SK-N-MC (cell line): ENCODE data around the gene TGFBI.

Experiments used
- DNase-seq: peaks from one replicate; pipeline ENCODE4 v3.0.0-alpha.2; 2011; ENCODE audit warnings: low read depth, low spot score
- H3K27ac ChIP-seq: fragments of 200-600 bp; sonication (generic); 2 replicates; pipeline ENCODE4 v1.5.1; 2016; ENCODE audit warnings: mixed run types
- H3K36me3 ChIP-seq: fragments of 200-600 bp; sonication (generic); 2 replicates; pipeline ENCODE4 v1.6.1; 2017; ENCODE audit warnings: antibody characterized with exemption, low read length, mixed read lengths; ENCODE audit not compliant: insufficient read depth
- H3K4me3 ChIP-seq: fragments of 200-600 bp; sonication (generic); 2 replicates; pipeline ENCODE4 v1.5.1; 2016
- H3K9ac ChIP-seq: fragments of 200-600 bp; sonication (generic); 2 replicates; pipeline ENCODE4 v1.8.0; 2017; ENCODE audit warnings: mixed run types, mixed read lengths; ENCODE audit not compliant: insufficient read length
- H3K9me3 ChIP-seq: fragments of 200-600 bp; sonication (generic); 2 replicates; pipeline ENCODE4 v1.6.1; 2017; ENCODE audit warnings: low read depth, mild to moderate bottlenecking, antibody characterized with exemption, low read length, moderate library complexity, mixed read lengths
- EZH2 ChIP-seq: fragments of 200-600 bp; sonication (generic); IDR thresholded peaks from one replicate; pipeline ENCODE4 v1.6.1; 2017; ENCODE audit warnings: antibody characterized with exemption
- FOXP2 ChIP-seq: optimal IDR thresholded peaks from 2 replicates; pipeline ENCODE3; 2011; ENCODE audit warnings: mild to moderate bottlenecking, moderate library complexity; ENCODE audit not compliant: insufficient read depth; ENCODE audit errors: extremely low read length, control extremely low read depth
- POLR2AphosphoS5 ChIP-seq: IDR thresholded peaks from 2 replicates; pipeline ENCODE4 v1.6.1; 2012; ENCODE audit warnings: mild to moderate bottlenecking, low read depth, low read length, borderline replicate concordance

Gene TGFBI

GRCh38 chr5:136054142-136055019 is 25.6 kb downstream of the TGFBI start:
- TF ChIP-seq POLR2AphosphoS5, result no peak
- TF ChIP-seq EZH2, result no peak
- no peak for TF ChIP-seq FOXP2
- Histone ChIP-seq H3K9me3 (no peaks in the 10 kb centered on the region), H3K36me3 (no peaks in the 10 kb centered on the region), H3K27ac (no peak overlapping the region), H3K9ac (no peak overlapping the region), H3K4me3 (no peak overlapping the region)
- DNase-seq, result no peak

- Histone ChIP-seq H3K9ac (no peak overlapping the region), H3K9me3 (no peaks in the 10 kb centered on the region), H3K27ac (no peak overlapping the region), H3K36me3 (no peaks in the 10 kb centered on the region), H3K4me3 (no peak overlapping the region)
- no peak for TF ChIP-seq POLR2AphosphoS5
- no peak for DNase-seq
Measured at GRCh38 chr5:136055612-136056309, 27.0 kb downstream of the TGFBI start.

GRCh38 chr5:136056336-136056735 is 27.5 kb downstream of the TGFBI start:
- TF ChIP-seq EZH2, result no peak
- no peak for TF ChIP-seq FOXP2
- TF ChIP-seq POLR2AphosphoS5, result no peak
- no peak for DNase-seq
- no peak overlapping the region for H3K4me3 ChIP-seq
- no peaks in the 10 kb centered on the region for H3K36me3 ChIP-seq
- H3K9me3 ChIP-seq, result no peaks in the 10 kb centered on the region
- no peak overlapping the region for H3K9ac ChIP-seq
- no peak overlapping the region for H3K27ac ChIP-seq

GRCh38 chr5:136056771-136057335 is 28.1 kb downstream of the TGFBI start:
- Histone ChIP-seq H3K36me3 (no peaks in the 10 kb centered on the region), H3K4me3 (no peak overlapping the region), H3K27ac (no peak overlapping the region), H3K9ac (no peak overlapping the region), H3K9me3 (no peaks in the 10 kb centered on the region)
- no peak for DNase-seq
- TF ChIP-seq POLR2AphosphoS5 (no peak), EZH2 (no peak), FOXP2 (no peak)

GRCh38 chr5:136057401-136058038 is 28.7 kb downstream of the TGFBI start:
- Histone ChIP-seq H3K4me3 (no peak overlapping the region), H3K9ac (no peak overlapping the region), H3K9me3 (no peaks in the 10 kb centered on the region), H3K36me3 (no peaks in the 10 kb centered on the region), H3K27ac (no peak overlapping the region)
- no peak for DNase-seq
- TF ChIP-seq FOXP2, result no peak
- TF ChIP-seq POLR2AphosphoS5, result no peak
- no peak for TF ChIP-seq EZH2

- no peak for TF ChIP-seq FOXP2
- TF ChIP-seq EZH2, result no peak
- TF ChIP-seq POLR2AphosphoS5, result no peak
- H3K4me3 ChIP-seq, result no peak overlapping the region
Measured at GRCh38 chr5:136058039-136058971, 29.5 kb downstream of the TGFBI start.

GRCh38 chr5:136058972-136059354 is 30.2 kb downstream of the TGFBI start:
- Histone ChIP-seq H3K9me3 (no peaks in the 10 kb centered on the region), H3K36me3 (no peaks in the 10 kb centered on the region), H3K4me3 (no peak overlapping the region), H3K9ac (no peak overlapping the region), H3K27ac (no peak overlapping the region)
- no peak for DNase-seq
- TF ChIP-seq EZH2, result no peak
- no peak for TF ChIP-seq POLR2AphosphoS5

More at GRCh38 chr5:136058039-136058971, 29.5 kb downstream of the TGFBI start:
- no peaks in the 10 kb centered on the region for H3K36me3 ChIP-seq
- H3K9me3 ChIP-seq, result no peaks in the 10 kb centered on the region
- no peak overlapping the region for H3K9ac ChIP-seq
- no peak for DNase-seq
- H3K27ac ChIP-seq, result no peak overlapping the region
